Pancreas (tissue), 10 donors: ENCODE results near the gene ANO8. TPM values are rescaled to one million over a fixed set of nuclear protein-coding genes. Genes with fewer than 3 reads are reported as not detected.

Experiments
- ATAC-seq, 4 donors: fragments of 200-7000 bp; cut with Tn5 transposase; one replicate each; pipeline versions ENCODE4 v1.8.0 to v1.9.1; 2020; ENCODE audit warnings: mild to moderate bottlenecking in 4 of 4, moderate library complexity in 4 of 4
- DNase-seq, 6 donors: peaks; one replicate each; pipeline ENCODE4 v3.0.0-alpha.2; 2020
- FAIRE-seq: peaks from 2 replicates; lab custom pipeline; 2012; peaks lifted over from hg19 to GRCh38; lab: Jason Lieb, UNC
- H3K27ac ChIP-seq, 4 donors: fragments of 200-600 bp; sonication (generic); 1 replicate in 3 of 4; 2 replicates in 1 of 4; pipeline versions ENCODE4 v1.5.0 to v1.8.0; 2020
- H3K27me3 ChIP-seq, 4 donors: fragments of 200-600 bp; one replicate each; pipeline ENCODE4 v1.8.0; 2021
- H3K36me3 ChIP-seq, 3 donors: fragments of 200-600 bp; sonication (generic) in 1 of 3; one replicate each; pipeline versions ENCODE4 v1.5.0 to v1.8.0; 2020 to 2021
- H3K4me1 ChIP-seq, 3 donors: fragments of 200-600 bp; one replicate each; pipeline ENCODE4 v1.8.0; 2021
- H3K4me3 ChIP-seq, 4 donors: fragments of 200-600 bp; sonication (generic) in 2 of 4; one replicate each; pipeline versions ENCODE4 v1.5.0 to v1.8.0; 2020 to 2021
- H3K9me3 ChIP-seq, 4 donors: fragments of 200-600 bp; one replicate each; pipeline ENCODE4 v1.8.0; 2021
- CTCF ChIP-seq, 4 donors: fragments of 200-600 bp; sonication (generic) in 3 of 4; IDR thresholded peaks; one replicate each; pipeline versions ENCODE4 v1.5.0 to v1.8.0; 2021; ENCODE audit warnings: antibody characterized with exemption in 4 of 4
- WGBS, 2 donors: extraction: QIAGEN DNeasy Blood & Tissue Kit; methylation state at CpG; one replicate each; pipeline ENCODE4 v1.1.7; 2013; 5-methylcytosine and 5-hydroxymethylcytosine counted together
- intact Hi-C, 3 donors: fragments of 100-400 bp; cut with DNase I; formaldehyde crosslinking; loops; one replicate each; pipeline versions ENCODE4 v1.11.1 to v1.14.2; 2022
- polyA plus RNA-seq, 2 donors: library from polyadenylated mRNA; stranded (reverse); fragments of 200-250 nt; gene quantifications; one replicate each; pipeline ENCODE4 v1.2.3, GENCODE V29; 2013
- total RNA-seq, 6 donors: library from RNA; stranded (reverse); fragmentation: NEBNext Ultra II Directional in 4 of 6; extraction: Animal tissue kit (Norgen Biotek cat#: 25700) in 4 of 6; gene quantifications; one replicate each; pipeline versions ENCODE4 v1.2.1 to v1.2.4, GENCODE V29; 2021 to 2023
- donor health status: healthy with polysubstance abuse.
- donor health status: DM: no; HTN: no; CAD: no; lungs with moderate emphysema.
- donor health status: DM: no; HTN: no; CAD: no.
- donor health status: control.
- donor health status: control.
- donor health status: Bipolar disorder and iron deficiency.
- donor health status: DM: yes; HTN: yes; CAD: no.
- donor health status: DM: no; HTN: no; CAD: no.
- donor health status: DM: no; HTN: no; CAD: no.
- donor health status: DM: yes; HTN: yes; CAD: no.

Gene ANO8
- total and polyA plus RNA-seq, 8 donors, result 4.9 to 19.0 (median 6.3) TPM

- intact Hi-C loops, result no loop called here
- Histone ChIP-seq H3K36me3 (peaks cover 0 to 5% (median 2%) of the 10 kb centered on the region in 3 donors), H3K27ac (peak within 1 kb of the TSS in 2 of 4 donors; percentile 55), H3K27me3 (no peaks in the 10 kb centered on the region), H3K9me3 (no peaks in the 10 kb centered on the region), H3K4me1 (peaks cover 3 to 19% (median 8%) of the 10 kb centered on the region in 3 donors), H3K4me3 (peak within 1 kb of the TSS; percentile 61 to 91 (median 76))
- peak; percentile 98 for FAIRE-seq
- WGBS, 2 donors, result 0% methylated on average over 43 to 46 of the region's 46 CpGs
- DNase-seq, result peak; percentile 89 to 100 (median 99)
- peak; percentile 73 to 85 (median 81) for ATAC-seq
- TF ChIP-seq CTCF (IDR thresholded peaks at IDR 0.05), result no peak
These were observed 25.3 kb downstream of the ANO8 start, which contains the start of gene DDA1 for GRCh38 chr19:17309198-17309964. DDA1 (plus strand) TSS chr19:17309563; CDS start chr19:17309655, 92 bp downstream.

- FAIRE-seq, result no peak
- no peak for TF ChIP-seq CTCF (IDR thresholded peaks at IDR 0.05)
- no peak overlapping the region for H3K4me3 ChIP-seq
- intact Hi-C loops, result no loop called here
- 83 to 92% methylated on average over 8 of the region's 8 CpGs for WGBS, 2 donors
- no peak overlapping the region for H3K27ac ChIP-seq
- no peaks in the 10 kb centered on the region for H3K36me3 ChIP-seq
- H3K27me3 ChIP-seq, result no peaks in the 10 kb centered on the region
- no peak for ATAC-seq
- no peaks in the 10 kb centered on the region for H3K9me3 ChIP-seq
- no peak for DNase-seq
- peaks cover 5 to 29% (median 17%) of the 10 kb centered on the region in 3 donors for H3K4me1 ChIP-seq
These were observed 26.7 kb downstream of the ANO8 start for GRCh38 chr19:17307876-17308377.

- WGBS, 2 donors, result 4 to 6% methylated on average over 28 of the region's 28 CpGs
- intact Hi-C loops, result no loop called here
- no peak for FAIRE-seq
- TF ChIP-seq CTCF (IDR thresholded peaks at IDR 0.05), result no peak
- peak overlapping the region; percentile 79 to 90 (median 88) for H3K27ac ChIP-seq
- H3K9me3 ChIP-seq, result no peaks in the 10 kb centered on the region
- H3K27me3 ChIP-seq, result no peaks in the 10 kb centered on the region
- peaks cover 5 to 34% (median 17%) of the 10 kb centered on the region in 3 donors for H3K4me1 ChIP-seq
- ATAC-seq, result no peak
- no peak for DNase-seq
- H3K36me3 ChIP-seq, result no peaks in the 10 kb centered on the region
- H3K4me3 ChIP-seq, result peak overlapping the region; percentile 49 to 86 (median 71)
These were observed 28.4 kb downstream of the ANO8 start for GRCh38 chr19:17306285-17306714.

- intact Hi-C loops, result no loop called here
- H3K9me3 ChIP-seq, result no peaks in the 10 kb centered on the region
- peak within 1 kb of the TSS; percentile 49 to 86 (median 71) for H3K4me3 ChIP-seq
- H3K27ac ChIP-seq, result peak within 1 kb of the TSS; percentile 79 to 90 (median 88)
- 0 to 1% methylated on average over 53 to 55 of the region's 55 CpGs for WGBS, 2 donors
- no peaks in the 10 kb centered on the region for H3K36me3 ChIP-seq
- peaks cover 5 to 34% (median 17%) of the 10 kb centered on the region in 3 donors for H3K4me1 ChIP-seq
- ATAC-seq (peak; percentile 73 to 83 (median 78)), DNase-seq (peak; percentile 96 to 100 (median 99)), FAIRE-seq (peak; percentile 84)
- peak; percentile 48 to 85 (median 79) for TF ChIP-seq CTCF (IDR thresholded peaks at IDR 0.05)
- no peaks in the 10 kb centered on the region for H3K27me3 ChIP-seq
These were observed 29.0 kb downstream of the ANO8 start, which contains the start of gene MRPL34 for GRCh38 chr19:17305517-17306284. MRPL34 (plus strand) TSS chr19:17305872; CDS start chr19:17305893, 21 bp downstream.
